Osteoblast (primary cell): ENCODE data around the gene PI4KB. TPM values are rescaled to one million over a fixed set of nuclear protein-coding genes. Genes with fewer than 3 reads are reported as not detected.
A peak's percentile ranks its signal among the peaks of the same experiment; 100 is the strongest.
"Not testable (repeated sequence)": the region's sequence is repeated elsewhere in the genome, so short reads cannot be mapped to it uniquely, and the experiment has no call there.

Source experiments
- DNase-seq: peaks from one replicate; pipeline ENCODE4 v3.0.0; 2011; ENCODE audit warnings: low spot score, mixed read lengths; ENCODE audit not compliant: insufficient read length; ENCODE audit errors: missing footprints
- H2AFZ ChIP-seq: 2 replicates; pipeline ENCODE4 v1.6.0; 2011; ENCODE audit warnings: mild to moderate bottlenecking, low read length
- H3K27ac ChIP-seq: 2 replicates; pipeline ENCODE4 v1.5.1; 2011; ENCODE audit warnings: mild to moderate bottlenecking, low read depth, low read length, moderate library complexity
- H3K27me3 ChIP-seq: 2 replicates; pipeline ENCODE4 v1.6.0; 2012; ENCODE audit warnings: mild to moderate bottlenecking, control low read depth, inconsistent platforms, low read length, moderate library complexity; ENCODE audit not compliant: insufficient read depth
- H3K36me3 ChIP-seq: 2 replicates; pipeline ENCODE4 v1.5.1; 2011; ENCODE audit warnings: mild to moderate bottlenecking, low read length, control low read depth, moderate library complexity; ENCODE audit not compliant: insufficient read depth
- H3K4me1 ChIP-seq: 2 replicates; pipeline ENCODE4 v1.5.1; 2011; ENCODE audit warnings: mild to moderate bottlenecking, low read length, control low read depth, moderate library complexity; ENCODE audit not compliant: insufficient read depth
- H3K4me2 ChIP-seq: 2 replicates; pipeline ENCODE4 v1.6.0; 2011; ENCODE audit warnings: mild to moderate bottlenecking, low read length; ENCODE audit not compliant: insufficient read depth
- H3K4me3 ChIP-seq: fragments of 200-600 bp; sonication (generic); 3 replicates; pipeline ENCODE4 v1.5.1; 2012; ENCODE audit warnings: mild to moderate bottlenecking, low read length, inconsistent platforms; ENCODE audit not compliant: insufficient read depth
- H3K79me2 ChIP-seq: 2 replicates; pipeline ENCODE4 v1.6.0; 2012; ENCODE audit warnings: mild to moderate bottlenecking, low read length, control low read depth, inconsistent platforms; ENCODE audit not compliant: insufficient read depth
- H3K9me3 ChIP-seq: 2 replicates; pipeline ENCODE4 v1.5.1; 2011; ENCODE audit warnings: low read depth, low read length, control low read depth
- H4K20me1 ChIP-seq: 2 replicates; pipeline ENCODE4 v1.6.0; 2012; ENCODE audit warnings: mild to moderate bottlenecking, low read length, control low read depth; ENCODE audit not compliant: insufficient read depth
- CTCF ChIP-seq: IDR thresholded peaks from 2 replicates; pipeline ENCODE4 v1.5.1; 2011; ENCODE audit warnings: mild to moderate bottlenecking, low read depth, low read length, moderate library complexity; ENCODE audit errors: extremely low read depth
- total RNA-seq: library from RNA; depleted of rRNA; stranded (reverse); fragments of >200 nt; gene quantifications from 2 replicates; pipeline ENCODE4 v1.2.3, GENCODE V29; 2012

The PI4KB gene
- total RNA-seq, 1 donor = 43.8 TPM

DNA sequence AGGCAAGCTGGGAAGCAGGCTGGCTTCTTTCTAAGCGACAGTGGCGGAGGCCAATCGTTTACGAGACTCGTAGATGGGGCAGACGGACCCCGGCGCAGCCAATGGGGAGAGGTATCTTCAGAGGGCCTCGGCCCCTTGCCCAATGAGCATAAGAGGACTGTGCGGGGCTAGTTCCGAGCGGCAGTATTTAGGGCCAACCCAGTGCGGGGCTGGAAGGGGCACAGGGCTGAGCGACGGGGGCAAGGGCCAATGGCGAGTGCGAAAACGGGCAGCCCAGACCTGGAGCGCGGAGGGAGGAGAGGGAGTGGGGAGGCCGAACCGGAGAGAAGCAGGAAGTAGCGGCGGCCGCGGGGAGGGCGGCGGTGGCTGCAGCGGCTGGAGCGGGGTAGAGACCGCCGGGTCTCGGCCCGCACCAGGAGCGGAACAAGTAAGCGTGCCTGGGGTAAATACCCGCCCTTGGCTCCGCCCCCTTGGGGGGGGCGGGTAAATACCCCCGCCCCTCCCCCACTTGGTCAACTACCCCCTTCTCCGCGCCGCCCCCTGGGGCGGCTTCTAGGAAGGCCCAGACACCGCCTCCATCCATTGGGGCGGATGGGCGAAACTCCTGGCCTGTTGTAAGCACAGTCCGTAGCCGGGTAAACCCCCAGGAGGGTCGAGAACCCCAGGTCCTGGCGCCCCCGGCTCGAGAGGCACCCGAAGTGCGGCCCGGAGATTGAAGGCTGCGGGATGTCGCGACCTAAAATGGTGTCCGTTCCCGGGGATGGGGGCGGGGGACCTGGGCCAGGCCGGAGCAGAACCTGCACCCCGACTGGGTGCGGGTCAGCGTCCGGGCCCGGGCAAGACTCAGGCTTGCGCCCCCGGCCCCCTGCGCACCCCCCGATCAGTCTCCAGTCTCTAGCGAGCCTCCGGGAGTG is 45.0 kb downstream of the PI4KB start, which contains the start of gene ZNF687:
TSS of gene ZNF687 (plus strand) at position 331 of the 914 bp plus-strand sequence. CDS start 3,993 bp downstream, outside the sequence.
- peak within 1 kb of the TSS; percentile 83 for H3K4me3 ChIP-seq
- TF ChIP-seq CTCF = no peak

DNA sequence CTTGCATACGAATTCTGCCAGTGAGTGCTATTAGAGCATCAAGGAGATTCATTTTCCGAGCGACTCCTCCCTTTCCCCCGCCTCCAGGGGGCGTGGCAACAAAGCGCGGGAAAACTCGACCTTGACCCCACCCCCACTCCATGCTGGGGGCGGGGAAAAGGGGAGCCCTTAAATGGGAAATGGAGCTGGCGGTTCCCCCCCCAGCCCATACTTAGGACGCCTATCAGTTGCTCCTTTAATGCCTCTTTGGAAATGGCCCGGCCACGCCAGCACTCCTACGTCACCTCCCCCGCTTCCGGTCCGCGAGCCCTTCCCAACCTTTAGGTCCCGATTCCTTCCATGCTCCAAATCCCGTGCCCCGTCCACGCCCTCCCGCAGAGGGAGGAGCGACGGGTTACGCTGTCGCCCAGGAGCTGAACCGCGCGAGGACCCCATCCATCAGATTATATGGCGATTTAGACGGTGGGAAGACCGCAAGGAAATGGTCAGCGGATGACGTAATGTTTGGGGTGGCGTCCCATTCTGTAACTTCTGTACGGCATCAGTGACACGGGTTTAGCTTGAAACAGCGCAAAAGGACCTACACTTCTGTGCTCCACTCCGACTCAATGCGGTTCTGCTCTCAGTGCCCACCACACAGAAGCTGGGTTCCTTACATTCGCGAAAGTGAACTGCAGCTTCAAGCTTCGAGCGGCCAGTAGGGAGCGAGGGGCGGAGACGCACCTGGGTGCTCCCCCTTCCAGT is 45.8 kb downstream of the PI4KB start:
- H2AFZ ChIP-seq = peak overlapping the region; percentile 95

More for the DNA sequence above, 45.0 kb downstream of the PI4KB start, which contains the start of gene ZNF687:
- Histone ChIP-seq H3K27me3 (no peaks in the 10 kb centered on the region), H4K20me1 (peaks cover 24% of the 10 kb centered on the region), H3K4me2 (peak within 1 kb of the TSS; percentile 92), H3K36me3 (peaks cover 20% of the 10 kb centered on the region), H3K27ac (peak within 1 kb of the TSS; percentile 99), H3K4me1 (peaks cover 6% of the 10 kb centered on the region), H2AFZ (peak within 1 kb of the TSS; percentile 95), H3K9me3 (no peaks in the 10 kb centered on the region), H3K79me2 (peaks cover 37% of the 10 kb centered on the region)
- DNase-seq = peak; percentile 100

GRCh38 chr1:151277249-151277648 is 50.0 kb downstream of the PI4KB start:
- H3K4me3 ChIP-seq = no peak overlapping the region
- H3K36me3 ChIP-seq = no peaks in the 10 kb centered on the region
- TF ChIP-seq CTCF = no peak
- H3K4me1 ChIP-seq = peaks cover 2% of the 10 kb centered on the region
- no peak overlapping the region for H3K27ac ChIP-seq
- no peaks in the 10 kb centered on the region for H4K20me1 ChIP-seq
- no peak for DNase-seq
- no peak overlapping the region for H2AFZ ChIP-seq
- H3K4me2 ChIP-seq = no peak overlapping the region
- peaks cover under 1% of the 10 kb centered on the region for H3K79me2 ChIP-seq
- no peaks in the 10 kb centered on the region for H3K27me3 ChIP-seq
- no peaks in the 10 kb centered on the region for H3K9me3 ChIP-seq

More for the DNA sequence above, 45.8 kb downstream of the PI4KB start:
- Histone ChIP-seq H3K27me3 (no peaks in the 10 kb centered on the region), H3K4me2 (peak overlapping the region; percentile 90), H3K4me3 (peak overlapping the region; percentile 83), H3K79me2 (peaks cover 37% of the 10 kb centered on the region), H3K27ac (peak overlapping the region; percentile 99), H3K36me3 (peaks cover 13% of the 10 kb centered on the region), H3K9me3 (no peaks in the 10 kb centered on the region), H3K4me1 (peaks cover 6% of the 10 kb centered on the region), H4K20me1 (peaks cover 17% of the 10 kb centered on the region)
- TF ChIP-seq CTCF = peak; percentile 8
- DNase-seq = peak; percentile 95

- not testable (repeated sequence) for H3K79me2 ChIP-seq, H3K9me3 ChIP-seq, DNase-seq, H2AFZ ChIP-seq, H3K4me2 ChIP-seq, H3K4me1 ChIP-seq, H3K36me3 ChIP-seq, H3K27me3 ChIP-seq, H3K27ac ChIP-seq, H4K20me1 ChIP-seq, H3K4me3 ChIP-seq
Measured at GRCh38 chr1:151275341-151275740, 51.9 kb downstream of the PI4KB start.
